SH-SY5Y (cell line): ENCODE data around the gene RIN3.

Experiments used
- GATA2 ChIP-seq: IDR thresholded peaks from 2 replicates; pipeline ENCODE4 v1.6.1; 2011; ENCODE audit warnings: mild to moderate bottlenecking, low read depth, low read length
- GATA3 ChIP-seq: IDR thresholded peaks from 2 replicates; pipeline ENCODE4 v1.6.1; 2011; ENCODE audit warnings: low read depth, mild to moderate bottlenecking, low read length, moderate library complexity

The RIN3 gene

DNA sequence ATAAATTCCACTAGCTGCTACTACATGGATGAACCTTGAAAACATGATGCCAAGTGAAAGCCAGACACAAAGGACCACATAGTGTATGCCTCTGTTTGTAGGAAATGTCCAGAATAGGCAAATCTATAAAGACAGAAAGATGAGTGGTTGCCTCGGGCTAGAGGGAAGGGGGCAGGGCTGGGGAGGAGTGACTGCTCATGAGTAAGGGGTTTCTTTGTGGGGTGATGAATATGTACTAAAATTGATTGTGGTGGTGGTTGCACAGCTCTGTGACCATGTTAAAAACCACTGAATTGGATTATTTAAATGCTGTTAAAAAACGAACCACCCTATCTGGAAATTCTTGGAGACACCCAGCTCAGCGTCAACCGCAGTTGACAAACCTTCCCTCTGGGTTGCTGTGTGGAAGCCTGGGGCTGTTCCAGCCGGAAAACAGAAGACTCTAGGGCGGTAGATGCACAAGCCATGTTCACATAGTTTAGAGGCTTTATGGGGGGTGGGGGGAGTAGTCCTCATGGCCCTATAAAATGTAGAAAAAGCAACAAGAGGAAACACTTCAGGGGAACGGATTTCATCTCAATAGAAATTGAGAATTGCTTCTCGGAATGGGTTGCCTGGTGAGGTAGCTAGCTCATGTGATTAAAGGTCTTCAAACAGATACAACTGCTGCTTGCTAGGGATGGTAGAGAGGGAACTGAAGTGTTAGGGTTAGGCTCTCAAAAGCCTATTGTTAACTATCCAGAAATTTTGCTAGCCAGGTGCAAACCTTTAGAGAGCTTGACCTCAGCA is 29.4 kb downstream of the RIN3 start:
- TF ChIP-seq GATA2 (no peak), GATA3 (no peak)

DNA sequence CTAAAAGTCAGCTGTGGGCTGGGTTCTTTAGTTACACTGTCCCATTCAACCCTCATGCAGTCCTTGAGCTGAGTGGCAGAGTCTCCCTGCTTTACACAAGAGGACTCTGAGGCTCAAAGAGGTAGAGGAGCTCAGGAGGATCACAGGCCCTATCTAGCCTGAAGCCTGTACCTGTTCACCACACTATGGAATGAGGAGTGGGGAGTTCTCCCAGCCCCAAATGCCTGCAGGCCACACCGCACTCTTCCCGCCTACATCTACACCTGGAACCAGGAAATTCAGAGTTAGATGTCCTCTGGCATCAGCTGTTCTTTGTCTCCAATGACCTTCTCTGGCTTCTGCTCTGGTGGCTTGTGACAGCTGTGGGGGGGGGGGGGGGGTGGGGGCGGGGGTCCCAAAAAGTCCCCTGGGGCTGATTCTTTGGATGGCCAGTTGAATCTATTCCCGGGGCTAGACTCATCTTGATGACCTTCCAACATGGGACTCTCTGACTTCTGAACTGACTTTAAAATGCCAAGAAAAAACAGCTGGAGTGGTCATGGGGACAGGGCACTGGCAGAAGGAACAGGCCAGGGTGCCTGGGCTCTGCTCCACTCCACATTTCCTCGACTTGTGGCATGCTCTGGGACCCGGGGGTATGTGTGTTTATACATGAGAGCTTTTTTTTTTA is 30.6 kb downstream of the RIN3 start:
- no peak for TF ChIP-seq GATA3
- TF ChIP-seq GATA2, result no peak

DNA sequence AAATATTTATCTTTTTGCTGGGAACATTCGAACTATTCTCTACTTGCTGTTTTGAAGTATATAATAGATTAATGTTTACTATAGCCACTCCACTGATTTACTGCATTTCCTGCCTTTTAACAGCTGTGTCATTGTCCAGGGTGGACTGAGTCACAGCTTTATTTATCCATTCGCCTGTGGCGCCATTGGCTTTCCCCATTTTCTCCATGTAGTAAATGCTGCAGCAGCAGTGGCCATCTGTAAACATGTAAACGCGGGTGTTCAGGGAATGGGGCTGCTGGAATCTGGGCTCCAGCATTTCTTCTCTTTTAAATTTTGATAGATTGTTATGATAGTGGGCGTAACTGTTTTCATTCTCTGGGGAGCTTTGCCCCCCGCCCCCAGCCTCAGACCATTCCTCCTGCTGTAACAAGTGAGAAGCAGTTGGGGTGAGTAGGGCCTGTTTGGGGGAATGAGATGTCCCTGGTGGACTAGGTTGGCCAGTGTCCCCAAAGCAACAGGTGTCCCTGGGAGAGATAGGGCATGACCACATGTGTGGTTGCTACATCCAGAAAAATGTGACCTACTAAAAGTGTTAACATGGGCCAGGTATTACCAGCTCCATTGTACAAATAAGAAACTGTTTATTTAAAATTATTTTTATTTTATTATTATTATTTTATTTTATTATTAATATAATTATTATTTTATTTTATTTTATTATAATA is 32.9 kb downstream of the RIN3 start:
- TF ChIP-seq GATA2 (no peak), GATA3 (no peak)

DNA sequence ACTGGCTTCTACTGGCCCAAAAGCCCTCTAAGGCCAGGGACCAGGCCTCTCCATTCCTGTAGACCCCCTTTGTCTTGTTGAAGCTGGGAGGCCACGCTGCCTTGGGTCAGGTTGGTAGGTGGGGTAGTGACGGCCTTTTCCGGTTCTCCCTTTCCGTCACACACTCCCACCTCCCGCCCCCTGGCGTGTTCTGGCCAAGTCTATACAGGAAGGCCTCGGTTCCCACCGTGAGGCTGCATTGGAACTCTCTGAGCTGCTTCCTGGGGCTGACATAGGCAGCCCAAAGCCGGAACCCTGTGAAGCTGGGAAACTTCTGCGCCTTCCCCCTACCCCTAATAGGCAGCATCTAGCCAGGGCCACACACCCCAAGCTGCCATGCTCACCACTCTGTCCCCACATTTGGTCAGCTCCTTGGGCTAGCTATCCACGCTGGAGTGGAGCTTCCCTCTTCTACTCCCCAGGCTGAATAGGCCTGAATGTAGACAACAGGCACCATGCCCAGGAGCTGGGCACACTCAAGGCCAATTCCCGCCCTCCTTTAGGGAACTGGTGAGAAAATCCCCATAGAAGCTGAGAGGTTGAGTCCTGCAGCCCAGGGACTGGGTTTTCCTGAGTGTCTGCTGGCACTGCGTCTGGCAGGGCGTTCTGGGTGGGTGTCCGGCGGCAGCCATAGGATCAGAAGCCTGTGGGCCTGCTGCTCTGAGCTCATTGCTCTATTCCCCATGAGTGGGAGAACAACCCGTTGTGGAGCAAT is 35.7 kb downstream of the RIN3 start:
- TF ChIP-seq GATA2, result no peak

DNA sequence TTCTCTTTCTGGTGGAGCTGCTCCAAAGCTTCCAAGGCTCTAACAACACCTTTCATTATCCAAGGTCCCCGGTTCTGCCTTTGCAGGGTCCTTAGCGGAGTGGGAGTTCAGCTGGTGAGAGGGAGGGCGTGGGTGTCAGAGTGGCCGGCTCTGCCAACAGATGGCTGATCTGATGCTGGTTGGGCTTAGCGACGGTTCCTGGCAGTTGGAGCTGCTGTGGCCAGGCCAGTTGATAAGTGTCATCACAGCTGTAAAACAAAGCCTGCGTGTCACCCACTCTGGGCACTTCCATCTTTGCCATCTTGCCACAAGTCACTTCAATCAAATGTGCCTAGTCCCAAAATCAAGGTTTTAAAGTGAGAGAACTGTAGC is 36.3 kb downstream of the RIN3 start:
- TF ChIP-seq GATA2 (no peak), GATA3 (no peak)

DNA sequence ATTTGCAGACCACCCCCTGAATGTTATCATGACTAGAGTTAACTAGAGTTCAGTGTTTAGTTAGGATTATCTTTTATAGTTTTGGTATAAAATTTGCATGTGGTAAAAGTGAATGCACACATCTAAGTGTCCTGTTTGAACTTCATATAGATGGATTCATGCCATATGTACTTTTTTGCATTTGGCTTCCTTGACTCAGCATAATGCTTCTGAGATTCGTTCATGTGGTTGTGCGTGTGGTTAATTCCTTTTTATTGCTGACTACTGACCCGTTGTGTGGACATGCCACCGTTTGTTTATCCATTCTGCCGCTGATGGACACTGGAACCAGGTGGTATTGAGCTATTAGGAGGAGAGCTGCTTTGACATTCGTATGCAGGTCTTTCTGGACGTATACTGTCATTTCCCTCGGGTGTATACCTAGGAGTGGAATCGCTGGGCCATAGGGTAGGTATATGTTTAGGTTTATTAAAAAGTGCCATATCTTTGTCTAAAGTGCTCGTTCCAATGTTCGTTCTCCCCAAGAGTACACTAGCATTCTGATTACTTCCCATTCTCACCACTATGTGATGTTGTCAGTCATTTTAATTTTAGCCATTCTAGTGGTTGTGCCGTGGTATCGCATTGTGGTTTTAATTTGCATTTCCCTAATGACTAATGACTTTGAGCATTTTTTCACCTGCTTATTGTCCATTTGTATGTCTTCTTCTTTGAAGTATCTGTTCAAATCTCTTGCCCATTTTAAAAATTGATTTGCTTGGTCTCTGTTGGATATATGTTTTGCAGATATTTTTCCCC is 37.7 kb downstream of the RIN3 start:
- TF ChIP-seq GATA3, result no peak
- TF ChIP-seq GATA2, result no peak

DNA sequence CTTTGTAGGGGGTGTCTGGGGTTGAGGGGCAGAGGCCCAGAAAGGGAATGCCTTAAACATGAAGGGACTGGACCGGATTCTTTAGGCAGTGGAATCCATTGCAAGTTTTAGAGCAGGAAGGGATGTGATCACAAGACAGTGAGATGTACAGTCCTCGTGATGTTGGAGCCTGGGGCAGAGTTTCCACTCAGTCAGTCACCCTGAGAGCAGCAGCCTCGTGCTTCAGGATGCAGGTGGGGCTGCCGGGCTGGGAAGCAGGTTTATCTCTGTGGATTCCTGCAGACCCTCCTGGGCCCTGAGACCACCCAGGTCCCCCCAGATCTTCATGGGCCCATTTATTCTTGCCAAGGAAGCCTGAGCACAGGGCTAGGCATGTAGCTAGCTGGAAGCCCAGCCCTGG is 38.5 kb downstream of the RIN3 start:
- TF ChIP-seq GATA3, result no peak
- TF ChIP-seq GATA2, result no peak

DNA sequence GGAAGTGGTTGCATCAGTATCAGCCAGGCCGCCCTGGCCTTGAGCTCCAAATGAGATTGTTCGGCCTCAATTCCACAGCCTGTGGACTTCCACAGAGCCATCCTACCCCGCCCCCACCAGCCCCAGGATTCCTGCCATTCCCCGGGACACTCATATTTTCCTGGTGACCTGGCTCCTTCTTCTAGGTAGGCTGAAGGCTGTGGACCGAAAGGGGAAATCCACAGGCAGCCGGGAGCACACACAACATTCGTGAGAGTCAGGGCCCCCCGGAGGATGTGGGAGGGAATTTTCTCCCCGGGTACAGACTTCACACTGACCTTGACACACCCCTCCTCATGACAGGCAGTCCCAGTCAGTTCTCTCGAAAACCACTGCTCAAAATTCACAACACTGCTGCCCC is 39.9 kb downstream of the RIN3 start:
- TF ChIP-seq GATA3, result no peak
- no peak for TF ChIP-seq GATA2

DNA sequence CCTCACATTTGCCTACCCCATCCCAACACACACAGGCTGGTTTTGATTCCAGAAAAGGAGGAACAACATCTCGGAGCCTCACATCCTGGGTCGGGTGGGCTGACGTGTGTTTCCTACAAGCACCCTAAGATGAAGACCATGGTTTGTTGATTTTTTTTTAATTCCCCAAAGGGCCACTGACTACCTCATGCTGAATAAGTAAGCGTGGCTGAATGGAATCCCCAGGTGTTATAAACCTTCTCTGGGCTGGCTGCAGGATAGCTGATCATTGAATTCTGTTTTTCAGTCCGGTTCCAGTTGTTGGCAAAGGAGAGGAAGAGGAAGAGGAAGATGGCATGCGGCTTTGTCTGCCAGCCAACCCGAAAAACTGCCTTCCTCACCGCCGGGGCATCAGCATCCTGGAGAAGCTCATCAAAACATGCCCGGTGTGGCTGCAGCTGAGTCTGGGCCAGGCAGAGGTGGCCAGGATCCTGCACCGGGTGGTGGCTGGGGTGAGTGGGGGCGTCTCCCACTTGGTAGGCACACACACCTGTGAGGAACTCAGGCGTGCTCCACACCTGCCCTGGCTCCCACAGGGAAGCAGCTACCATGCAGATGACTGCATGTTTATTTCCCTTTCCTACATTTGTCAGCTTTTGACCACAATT is 42.0 kb downstream of the RIN3 start:
- no peak for TF ChIP-seq GATA3
- no peak for TF ChIP-seq GATA2

DNA sequence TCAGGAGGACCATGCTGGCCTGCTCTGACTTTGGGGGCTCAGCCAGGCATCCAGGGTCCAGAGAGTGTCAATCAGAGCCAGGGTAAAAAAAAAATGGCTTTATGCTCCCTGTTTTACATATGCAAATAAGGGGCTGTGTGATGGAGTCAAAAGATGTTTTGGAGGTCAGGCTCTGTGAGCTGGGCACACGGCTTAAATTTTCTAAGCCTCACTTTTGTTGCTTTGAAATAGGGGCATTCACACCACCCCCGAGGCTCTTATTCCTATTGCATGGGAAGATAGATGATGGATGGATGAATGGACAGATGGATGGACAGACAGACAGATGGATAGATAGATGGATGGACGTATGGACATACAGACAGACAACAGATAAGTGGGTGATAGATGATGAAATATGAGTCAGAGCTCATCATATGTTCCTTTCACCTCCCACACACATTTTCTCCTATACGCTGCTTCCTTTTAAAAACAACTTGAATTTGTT is 42.7 kb downstream of the RIN3 start:
- TF ChIP-seq GATA3, result no peak
- TF ChIP-seq GATA2, result no peak

DNA sequence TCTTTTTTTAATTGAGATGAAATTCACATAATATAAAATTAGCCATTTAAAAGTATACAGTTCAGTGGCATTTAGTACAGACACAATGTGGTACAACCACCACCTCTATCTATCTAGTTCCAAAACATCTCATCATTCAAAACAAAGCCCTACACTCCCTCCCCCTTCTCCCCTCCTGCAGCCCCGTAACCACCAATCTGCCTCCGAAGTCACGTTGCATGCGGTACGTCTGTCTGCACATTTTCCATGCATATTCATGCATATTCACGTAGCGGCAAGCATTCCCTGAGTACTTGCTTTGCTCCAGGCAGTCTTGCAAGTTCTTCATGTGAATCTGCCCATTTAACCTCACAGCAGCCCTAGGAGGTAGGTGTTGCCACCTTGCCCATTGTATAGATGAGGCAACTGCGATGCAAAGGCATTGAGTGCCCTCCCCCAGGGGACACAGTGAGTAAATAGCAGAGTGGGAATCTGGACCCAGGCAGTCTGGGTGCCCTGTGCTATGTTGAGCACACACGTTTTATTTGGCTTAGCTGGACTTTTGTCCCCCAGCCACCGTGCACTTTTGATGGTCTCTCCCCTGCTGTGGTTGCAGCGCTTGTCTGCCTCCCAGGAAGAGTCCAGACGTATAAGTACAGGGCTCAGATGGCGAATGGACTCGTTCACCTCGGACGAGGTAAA is 43.4 kb downstream of the RIN3 start:
- TF ChIP-seq GATA3 (no peak), GATA2 (no peak)

DNA sequence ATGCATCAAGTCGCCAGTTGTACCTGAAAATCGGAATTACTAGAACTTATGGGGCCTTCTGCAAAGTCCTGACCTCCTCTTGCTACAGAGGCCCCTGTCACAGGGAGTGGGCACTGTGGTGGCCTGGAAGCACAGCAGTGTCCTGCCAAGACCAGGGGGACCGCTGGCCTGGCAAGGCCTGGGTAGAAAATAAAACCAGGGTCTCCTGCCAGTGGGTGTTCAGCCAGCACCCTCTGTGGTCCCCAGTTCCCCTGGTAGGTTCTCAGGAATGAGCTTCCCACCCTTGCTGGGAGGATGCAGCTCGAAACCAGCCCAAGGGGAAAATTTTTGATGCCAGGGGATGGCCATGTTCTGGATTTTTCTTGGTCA is 43.9 kb downstream of the RIN3 start:
- no peak for TF ChIP-seq GATA2
- TF ChIP-seq GATA3, result no peak
